Caco-2 (cell line): ENCODE data around the gene RALGPS2. TPM values are rescaled to one million over a fixed set of nuclear protein-coding genes. Genes with fewer than 3 reads are reported as not detected.

Experiments used
- BruUV-seq: library from RNA; stranded (reverse); fragments of 400-500 nt; replicated peaks from 2 replicates; lab custom pipeline; 2021; lab: Mats Ljungman, UMichigan
- CTCF ChIA-PET: fragments of 300-600 bp; sonication (Branson Sonifier 250); formaldehyde crosslinking; loops from one replicate; lab custom pipeline; 2022; ENCODE audit warnings: antibody characterized with exemption; lab: Charles Lee
- POLR2A ChIA-PET: fragments of 300-600 bp; sonication (Branson Sonifier 250); formaldehyde crosslinking; loops from one replicate; lab custom pipeline; 2022; ENCODE audit warnings: antibody characterized with exemption; lab: Charles Lee
- DNase-seq, 2 experiments: peaks; one replicate each; pipeline versions ENCODE4 v3.0.0 to v3.0.0-alpha.2; 2020 to 2022
- H3K27me3 ChIP-seq: replicated peaks from 2 replicates; pipeline ENCODE4 v1.6.0; 2011; ENCODE audit warnings: low read length; ENCODE audit not compliant: control insufficient read depth, insufficient read depth
- H3K36me3 ChIP-seq: 2 replicates; pipeline ENCODE4 v1.5.1; 2011; ENCODE audit warnings: low read length; ENCODE audit not compliant: control insufficient read depth, insufficient read depth
- H3K4me1 ChIP-seq: fragments of 250-450 bp; sonication (Bioruptor Pico); 2 replicates; pipeline ENCODE4 v1.5.1; 2020; ENCODE audit warnings: mild to moderate bottlenecking
- H3K4me3 ChIP-seq: 2 replicates; pipeline ENCODE4 v1.5.1; 2011; ENCODE audit warnings: low read depth, mild to moderate bottlenecking, control low read depth, low read length
- H3K9me3 ChIP-seq: fragments of 250-450 bp; sonication (Bioruptor Pico); 2 replicates; pipeline ENCODE4 v1.5.1; 2020; ENCODE audit warnings: mild to moderate bottlenecking, moderate library complexity
- H3K27ac Mint-ChIP-seq: one replicate; pipeline ENCODE4 v1.8.0; 2022; ENCODE audit warnings: mixed read lengths; ENCODE audit not compliant: unreplicated experiment
- H3K27me3 Mint-ChIP-seq: one replicate; pipeline ENCODE4 v1.8.0; 2022; ENCODE audit warnings: mixed read lengths; ENCODE audit not compliant: insufficient read depth, unreplicated experiment
- H3K36me3 Mint-ChIP-seq: one replicate; pipeline ENCODE4 v1.8.0; 2022; ENCODE audit warnings: mild to moderate bottlenecking, mixed read lengths; ENCODE audit not compliant: insufficient read depth, unreplicated experiment
- H3K4me1 Mint-ChIP-seq: one replicate; pipeline ENCODE4 v1.8.0; 2022; ENCODE audit warnings: low read depth, mixed read lengths; ENCODE audit not compliant: unreplicated experiment
- H3K4me3 Mint-ChIP-seq: one replicate; pipeline ENCODE4 v1.8.0; 2022; ENCODE audit warnings: mild to moderate bottlenecking, moderate library complexity, mixed read lengths; ENCODE audit not compliant: unreplicated experiment
- H3K9me3 Mint-ChIP-seq: one replicate; pipeline ENCODE4 v1.8.0; 2022; ENCODE audit warnings: mixed read lengths; ENCODE audit not compliant: unreplicated experiment
- CTCF ChIP-seq, 2 experiments: fragments of 200-600 bp in 1 of 2; IDR thresholded peaks; 1 replicate in 1 of 2; 2 replicates in 1 of 2; pipeline versions ENCODE4 v1.5.1 to v1.8.0; 2011 to 2022; ENCODE audit warnings: antibody characterized with exemption in 1 of 2, control low read depth in 1 of 2, inconsistent platforms in 1 of 2, low read depth in 1 of 2, low read length in 1 of 2, mild to moderate bottlenecking in 1 of 2, moderate library complexity in 1 of 2; ENCODE audit not compliant: insufficient read depth in 1 of 2, severe bottlenecking in 1 of 2, unreplicated experiment in 1 of 2
- intact Hi-C: fragments of 100-400 bp; cut with micrococcal nuclease; formaldehyde crosslinking; loops from one replicate; pipeline ENCODE4 v1.10.0; 2022; ENCODE audit not compliant: unreplicated experiment
- total RNA-seq: library from RNA; stranded (reverse); gene quantifications from 2 replicates; pipeline ENCODE4 v1.2.3, GENCODE V29; 2022

Gene RALGPS2
- total RNA-seq, 1 experiment from 2014 or later: 26.1 TPM

DNA sequence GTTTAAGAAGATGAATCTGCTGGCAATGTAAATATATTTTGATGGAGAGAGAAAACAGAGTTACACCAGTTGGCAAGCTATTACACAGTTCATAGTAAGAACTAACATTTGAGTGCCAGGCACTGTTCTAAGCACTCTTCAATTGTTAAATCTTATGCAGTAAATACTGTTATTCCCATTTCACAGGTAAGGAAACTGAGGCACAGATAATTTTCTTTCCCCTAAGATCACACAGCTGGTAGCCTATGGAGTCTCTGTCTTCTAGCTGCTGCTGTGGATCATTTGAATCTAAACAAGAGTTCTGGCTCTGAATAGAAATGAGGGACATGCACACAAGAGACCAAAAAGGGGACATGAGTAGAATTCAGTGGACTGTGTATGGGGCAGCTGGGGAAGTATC lies 137.8 kb downstream of the RALGPS2 start:
- intact Hi-C loops: loop anchor here (10.0 kb wide), 1 partner anchor 318 kb away; no protein-coding TSS in a partner anchor
- BruUV-seq: no TSS peak
- TF ChIP-seq CTCF (IDR thresholded peaks at IDR 0.05; ENCODE audit: insufficient read depth in 1 of 2, low read depth in 1 of 2, low read length in 1 of 2, severe bottlenecking in 1 of 2, unreplicated experiment in 1 of 2): no peak
- H3K4me1 ChIP-seq: no peaks in the 10 kb centered on the region
- H3K4me3 ChIP-seq: no peak overlapping the region
- Mint-ChIP-seq H3K4me1 (peaks cover 7% of the 10 kb centered on the region), H3K9me3 (no peaks in the 10 kb centered on the region), H3K27me3 (no peaks in the 10 kb centered on the region), H3K27ac (no peak overlapping the region), H3K4me3 (no peak overlapping the region), H3K36me3 (peaks cover 9% of the 10 kb centered on the region)
- no peaks in the 10 kb centered on the region for H3K9me3 ChIP-seq
- H3K27me3 ChIP-seq: no peaks in the 10 kb centered on the region
- POLR2A ChIA-PET: no interaction called here
- H3K36me3 ChIP-seq: no peaks in the 10 kb centered on the region
- no peak for DNase-seq
- CTCF ChIA-PET: no interaction called here

- Histone ChIP-seq H3K27me3 (no peaks in the 10 kb centered on the region), H3K9me3 (no peaks in the 10 kb centered on the region), H3K36me3 (no peaks in the 10 kb centered on the region), H3K4me1 (no peaks in the 10 kb centered on the region), H3K4me3 (no peak overlapping the region)
- H3K9me3 Mint-ChIP-seq: no peaks in the 10 kb centered on the region
- H3K27ac Mint-ChIP-seq: no peak overlapping the region
- no peak overlapping the region for H3K4me3 Mint-ChIP-seq
- POLR2A ChIA-PET: no interaction called here
- CTCF ChIA-PET: no interaction called here
- intact Hi-C loops: loop anchor here (10.0 kb wide), 1 partner anchor 320 kb away; no protein-coding TSS in a partner anchor
- no TSS peak for BruUV-seq
- H3K36me3 Mint-ChIP-seq: peaks cover 9% of the 10 kb centered on the region
- peaks cover 7% of the 10 kb centered on the region for H3K4me1 Mint-ChIP-seq
- no peak for TF ChIP-seq CTCF (IDR thresholded peaks at IDR 0.05; ENCODE audit: insufficient read depth in 1 of 2, low read depth in 1 of 2, low read length in 1 of 2, severe bottlenecking in 1 of 2, unreplicated experiment in 1 of 2)
- no peaks in the 10 kb centered on the region for H3K27me3 Mint-ChIP-seq
- DNase-seq: no peak
Observed at GRCh38 chr1:178864326-178864725, 139.3 kb downstream of the RALGPS2 start.

DNA sequence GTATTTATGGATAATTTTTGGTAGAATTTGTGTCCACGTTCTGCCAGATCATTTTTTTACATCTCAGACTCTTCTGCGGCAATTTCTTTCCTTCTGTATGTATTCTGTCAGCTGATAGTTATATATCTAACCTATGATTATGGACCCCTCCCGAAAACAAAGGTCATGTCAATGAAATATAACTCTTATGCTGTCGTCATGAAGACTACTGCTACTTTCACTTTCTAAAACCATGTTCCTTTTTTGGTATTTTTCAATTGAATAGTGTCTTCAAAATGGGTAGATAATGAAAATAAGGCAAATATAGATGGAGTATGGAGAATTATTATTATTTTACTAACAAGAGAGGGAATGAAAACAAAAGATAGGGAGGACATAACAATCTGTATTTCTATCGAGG lies 142.6 kb downstream of the RALGPS2 start:
- no peaks in the 10 kb centered on the region for H3K4me1 ChIP-seq
- H3K4me3 ChIP-seq: no peak overlapping the region
- CTCF ChIA-PET: no interaction called here
- H3K36me3 ChIP-seq: no peaks in the 10 kb centered on the region
- Mint-ChIP-seq H3K4me3 (no peak overlapping the region), H3K36me3 (peaks cover 9% of the 10 kb centered on the region), H3K27ac (no peak overlapping the region), H3K4me1 (peaks cover 7% of the 10 kb centered on the region), H3K9me3 (no peaks in the 10 kb centered on the region), H3K27me3 (no peaks in the 10 kb centered on the region)
- POLR2A ChIA-PET: no interaction called here
- no peaks in the 10 kb centered on the region for H3K27me3 ChIP-seq
- no TSS peak for BruUV-seq
- intact Hi-C loops: loop anchor here (10.0 kb wide), 1 partner anchor 323 kb away; no protein-coding TSS in a partner anchor
- no peaks in the 10 kb centered on the region for H3K9me3 ChIP-seq
- no peak for TF ChIP-seq CTCF (IDR thresholded peaks at IDR 0.05; ENCODE audit: insufficient read depth in 1 of 2, low read depth in 1 of 2, low read length in 1 of 2, severe bottlenecking in 1 of 2, unreplicated experiment in 1 of 2)
- no peak for DNase-seq
